ENCODE results near the gene ZNF837. TPM values are rescaled to one million over a fixed set of nuclear protein-coding genes. Genes with fewer than 3 reads are reported as not detected.
A peak's percentile ranks its signal among the peaks of the same experiment; 100 is the strongest.
"Not testable (repeated sequence)": the region's sequence is repeated elsewhere in the genome, so short reads cannot be mapped to it uniquely, and the experiment has no call there.

The ZNF837 gene
- 1 to 10 TPM; 2.4 to 2.5 TPM for total RNA-seq
- long read RNA-seq, partial matches to known transcripts, result 1 of 3 reads
- long read RNA-seq, other reads (novel, unspliced or antisense), result 0 of 3 reads

DNA sequence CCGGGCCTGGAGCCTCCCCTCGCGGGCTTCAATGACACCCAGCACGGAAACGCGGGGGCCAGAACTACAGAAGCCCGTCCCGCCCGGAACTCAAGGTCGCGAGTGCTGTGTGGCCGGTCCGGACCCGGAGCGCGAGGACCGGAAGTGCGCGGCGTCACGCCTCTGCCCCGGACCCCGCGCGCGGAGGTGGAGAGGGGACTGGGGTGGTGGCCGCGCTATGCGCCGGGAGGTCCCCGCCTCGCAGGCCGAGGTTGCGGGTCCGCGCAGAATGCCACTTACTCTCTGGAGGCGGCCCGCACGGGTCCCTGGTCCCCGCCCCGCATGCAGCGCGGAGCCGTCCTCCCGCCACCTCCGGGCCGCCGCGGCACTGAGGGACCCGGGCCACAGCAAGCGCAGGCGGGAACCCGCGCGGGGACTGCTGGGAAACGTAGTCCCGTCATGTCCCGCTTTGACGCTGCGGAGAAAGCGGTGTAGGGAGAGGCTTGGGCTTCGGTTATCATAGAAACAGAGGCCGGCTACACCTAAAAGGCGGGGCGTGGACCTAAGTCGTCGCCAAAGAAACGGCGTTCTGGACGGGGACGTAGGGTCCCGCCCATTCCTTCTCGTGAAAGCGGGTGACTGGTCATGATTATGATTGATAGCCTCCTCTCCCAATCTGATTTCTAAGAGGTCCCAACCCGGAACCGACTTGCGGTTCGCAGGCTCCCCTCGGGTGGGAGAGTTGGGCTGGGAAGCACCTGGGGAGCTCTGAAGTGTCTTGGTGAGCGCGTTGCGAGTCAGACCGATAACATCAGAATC lies at the start of gene ZNF837:
TSS of gene ZNF837 (minus strand) at position 369 of the 798 bp plus-strand sequence. CDS start 11,698 bp downstream, outside the sequence.
- ATAC-seq (peak; percentile 90), DNase-seq (peak; percentile 98 to 100)
- intact Hi-C loops (cut with DNase I, micrococcal nuclease), result no loop called here

DNA sequence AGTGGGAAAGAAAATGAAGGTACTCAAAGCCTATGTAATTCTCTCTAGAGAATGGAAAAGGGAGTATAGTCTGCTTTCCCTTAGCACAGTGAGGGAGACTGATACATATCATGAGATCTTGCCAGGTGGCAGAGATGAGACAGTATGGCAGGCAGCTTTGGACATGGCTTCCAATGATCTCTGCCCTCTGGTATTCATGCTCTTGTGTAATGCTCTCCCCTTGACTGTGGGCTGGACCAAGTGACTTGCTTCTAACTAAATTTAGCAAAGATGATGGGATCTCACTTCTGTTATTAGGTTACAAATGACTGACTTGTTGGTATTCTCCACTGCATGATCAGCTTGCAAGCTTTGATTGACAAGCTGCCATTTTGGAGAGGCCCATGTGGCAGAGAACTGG lies 48.9 kb upstream of the ZNF837 start:
- DNase-seq, result no peak
- intact Hi-C loops (cut with DNase I, micrococcal nuclease), result no loop called here
- no peak for ATAC-seq

DNA sequence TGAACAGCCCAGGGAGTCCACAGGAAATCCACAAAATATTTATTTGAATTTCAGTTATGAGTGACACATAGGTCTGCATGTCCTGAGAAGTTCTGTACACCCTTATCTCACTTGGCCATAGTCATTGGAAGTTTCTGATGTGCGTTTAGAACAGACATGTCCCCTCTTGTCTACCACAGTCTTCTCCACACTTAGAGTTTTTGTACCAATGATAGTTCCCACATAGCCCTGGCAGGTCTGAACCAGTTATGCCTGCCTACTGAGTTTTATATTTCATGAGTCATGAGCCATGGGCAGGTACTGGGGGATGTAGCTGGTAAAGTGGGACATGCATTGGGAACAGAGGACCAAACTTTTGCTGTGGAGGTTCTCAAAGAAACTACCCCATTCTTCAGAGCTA lies 47.8 kb upstream of the ZNF837 start:
- DNase-seq (no peak), ATAC-seq (no peak)
- intact Hi-C loops (cut with DNase I, micrococcal nuclease), result no loop called here

DNA sequence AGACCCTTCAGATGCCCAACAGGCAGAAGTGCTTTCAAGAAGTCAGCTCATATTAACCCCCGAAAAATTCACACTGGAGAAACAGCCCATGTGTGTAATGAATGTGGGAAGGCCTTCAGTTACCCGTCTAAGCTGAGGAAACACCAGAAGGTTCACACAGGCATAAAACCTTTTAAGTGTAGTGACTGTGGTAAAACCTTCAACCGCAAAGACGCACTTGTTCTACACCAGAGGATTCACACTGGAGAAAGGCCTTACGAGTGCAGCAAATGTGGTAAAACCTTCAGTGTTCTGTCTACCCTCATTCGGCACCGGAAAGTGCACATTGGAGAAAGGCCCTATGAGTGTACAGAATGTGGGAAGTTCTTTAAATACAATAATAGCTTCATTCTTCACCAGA lies 36.2 kb upstream of the ZNF837 start:
- DNase-seq, result no peak
- intact Hi-C loops (cut with DNase I, micrococcal nuclease), result no loop called here
- no peak for ATAC-seq

DNA sequence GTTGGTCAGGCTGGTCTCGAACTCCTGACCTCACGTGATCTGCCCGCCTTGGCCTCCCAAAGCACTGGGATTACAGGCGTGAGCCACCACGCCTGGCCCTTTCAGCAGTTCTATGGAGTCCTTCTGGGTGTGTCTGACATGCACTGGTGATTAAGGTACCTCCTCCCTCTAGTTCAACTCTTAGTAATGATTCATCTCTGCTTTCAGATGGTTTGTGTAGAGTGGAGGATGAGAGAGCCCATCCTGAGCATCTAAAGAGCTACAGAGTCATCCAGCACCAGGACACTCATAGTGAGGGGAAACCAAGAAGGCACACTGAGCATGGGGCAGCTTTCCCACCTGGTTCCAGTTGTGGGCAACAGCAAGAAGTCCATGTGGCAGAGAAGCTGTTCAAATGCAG lies 35.8 kb upstream of the ZNF837 start:
- DNase-seq (no peak), ATAC-seq (no peak)
- intact Hi-C loops (cut with DNase I, micrococcal nuclease), result no loop called here

DNA sequence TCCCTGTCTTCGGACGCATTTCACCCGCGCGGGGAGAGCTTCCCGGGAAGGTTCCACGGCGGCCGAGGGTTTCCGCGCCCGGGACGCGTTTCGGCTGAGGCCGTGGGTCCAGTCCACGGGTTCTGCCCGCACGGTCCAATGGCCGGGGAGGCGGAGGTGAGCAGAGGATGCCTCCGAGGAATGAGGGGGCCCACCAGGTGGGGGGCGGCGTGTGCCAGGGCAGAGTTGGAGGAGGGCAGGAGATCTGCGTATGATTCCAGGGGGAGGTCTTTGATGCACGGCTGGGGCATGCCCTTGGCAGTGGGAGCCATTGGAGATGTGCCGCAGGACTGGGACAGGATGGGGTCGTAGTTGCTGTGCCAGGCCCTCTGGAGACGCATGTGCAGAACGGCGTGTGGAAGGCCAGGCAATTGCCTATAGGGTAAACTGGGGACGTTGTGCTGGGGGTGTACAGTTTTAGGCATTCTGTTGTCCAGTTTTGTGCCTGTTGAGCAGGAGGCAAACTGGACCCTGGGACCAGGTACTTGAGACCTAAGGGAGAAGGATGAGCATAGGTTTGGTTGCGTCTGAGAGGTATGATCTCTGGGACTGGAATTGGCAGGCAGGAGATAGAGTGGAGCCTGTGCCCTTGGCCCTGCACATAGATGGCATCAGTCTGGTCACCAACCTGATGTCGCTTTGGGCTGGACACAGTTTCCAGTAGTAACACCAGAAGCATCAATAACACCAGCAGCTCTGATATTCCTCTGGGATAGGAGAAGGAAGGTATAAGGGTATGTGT lies 28.4 kb upstream of the ZNF837 start:
- intact Hi-C loops (cut with DNase I, micrococcal nuclease), result no loop called here
- ATAC-seq (peak; percentile 32), DNase-seq (peak in 1 of 2 donors; percentile 31)

DNA sequence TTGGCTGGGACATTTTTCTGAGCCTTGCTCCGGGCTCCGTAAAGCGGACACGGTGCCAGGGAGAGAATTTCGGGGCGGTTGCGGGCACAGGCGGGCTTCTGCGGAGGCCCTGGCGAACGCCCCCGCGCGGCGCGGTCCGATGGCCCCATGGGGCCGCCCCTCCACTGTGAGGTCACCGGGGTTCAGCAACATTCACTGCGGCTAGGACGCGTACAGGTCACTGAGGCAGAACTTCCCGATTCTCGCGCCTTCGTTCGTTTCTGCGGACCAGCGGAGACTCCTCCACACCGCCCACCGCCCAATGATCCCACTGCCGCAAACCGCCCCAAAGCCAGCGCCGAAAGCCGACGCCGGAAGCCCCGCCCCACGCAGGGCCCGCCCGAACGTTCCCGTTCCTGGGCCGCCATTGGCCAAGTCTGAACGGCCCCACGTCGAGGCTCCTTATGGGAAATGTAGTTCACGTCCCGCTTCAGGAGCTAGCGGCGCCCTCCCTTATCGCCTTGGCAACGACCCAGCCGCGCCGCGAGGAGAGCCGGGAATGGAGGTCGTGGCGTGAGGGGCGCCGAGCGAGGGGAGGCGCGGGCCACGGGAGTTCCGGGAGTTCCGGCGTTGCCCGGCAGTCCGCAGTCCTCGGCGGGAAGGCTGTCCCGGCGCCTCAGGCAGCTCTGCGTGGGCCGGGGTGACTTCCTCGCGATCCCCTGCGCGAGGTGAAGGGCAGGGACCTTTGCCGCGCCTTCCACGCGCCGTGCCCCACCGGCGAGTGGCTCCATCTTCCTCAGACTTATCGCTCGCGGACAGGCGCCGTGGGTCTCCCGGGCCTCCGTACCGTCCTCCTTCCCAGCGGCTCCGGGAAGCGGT lies 27.6 kb upstream of the ZNF837 start, which contains the start of gene ZNF584:
TSS of gene ZNF584 (plus strand) at position 498 of the 858 bp plus-strand sequence. CDS start 499 bp downstream, outside the sequence.
- intact Hi-C loops (cut with DNase I, micrococcal nuclease), result no loop called here
- ATAC-seq (peak; percentile 96), DNase-seq (peak; percentile 95 to 96)

DNA sequence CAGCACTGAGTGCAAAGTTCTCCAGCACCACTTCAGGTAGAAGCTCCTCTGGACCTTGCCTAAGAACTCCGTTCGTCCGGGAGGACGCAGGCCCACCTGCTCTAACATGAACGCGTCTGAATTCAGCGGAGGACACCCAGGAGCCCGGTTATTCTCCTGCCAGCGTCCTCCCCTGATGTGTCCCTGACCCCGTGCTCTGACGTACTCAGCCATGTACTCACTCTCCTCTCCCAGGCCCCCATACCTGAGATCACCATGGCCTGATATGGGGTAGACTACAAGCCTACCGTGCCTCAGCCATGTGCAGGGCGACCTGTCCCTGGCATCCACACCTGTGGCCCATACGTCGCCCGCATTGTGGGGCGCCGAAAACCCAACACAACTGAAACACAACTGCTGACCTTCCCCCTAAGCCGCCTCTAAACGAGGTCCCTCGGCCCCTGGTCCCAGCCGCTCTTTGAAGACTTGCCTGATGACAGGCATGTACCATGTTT lies 26.9 kb upstream of the ZNF837 start:
- peak; percentile 16 for ATAC-seq
- no peak for DNase-seq
- intact Hi-C loops (cut with DNase I, micrococcal nuclease), result no loop called here

DNA sequence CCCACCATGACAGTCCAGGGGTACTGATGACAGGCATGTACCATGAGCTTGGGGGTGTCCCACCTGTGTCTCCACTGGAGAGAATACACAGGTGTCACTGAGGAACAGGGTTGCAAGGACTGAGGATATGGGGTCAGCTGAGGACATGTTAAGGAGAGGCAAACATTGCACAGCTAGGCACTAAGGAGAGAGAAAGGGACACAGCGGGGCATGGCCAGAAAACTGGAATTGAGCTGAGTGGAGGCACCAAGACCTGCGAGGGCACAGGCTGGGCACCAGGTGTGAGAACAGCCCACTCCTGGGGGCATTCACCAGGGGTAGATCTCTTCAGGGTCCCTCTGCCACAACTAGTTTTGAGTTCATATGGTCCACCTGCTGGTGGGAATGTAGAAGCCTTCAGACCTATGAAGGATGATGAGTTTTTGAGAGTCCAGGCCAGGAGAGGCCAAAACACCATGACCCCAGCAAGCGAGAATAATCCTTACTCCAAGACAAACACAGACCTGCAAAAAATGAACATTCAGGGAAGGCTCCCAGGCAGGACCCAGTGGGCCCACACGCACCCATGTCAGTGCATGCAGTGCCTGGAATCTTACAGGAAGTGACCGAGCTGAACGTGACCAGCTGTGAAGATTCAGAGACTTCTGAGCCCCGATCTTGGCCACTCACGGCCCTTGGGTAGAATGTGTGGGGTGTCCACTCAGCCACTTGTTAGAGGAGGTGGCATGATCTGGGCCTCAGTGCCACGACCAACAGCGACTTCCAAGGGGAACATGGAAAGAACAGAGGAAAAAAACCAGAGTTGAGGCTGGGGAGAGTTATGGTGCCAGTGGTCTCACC lies 26.2 kb upstream of the ZNF837 start:
- no peak for DNase-seq
- intact Hi-C loops (cut with DNase I, micrococcal nuclease), result no loop called here
- no peak for ATAC-seq

DNA sequence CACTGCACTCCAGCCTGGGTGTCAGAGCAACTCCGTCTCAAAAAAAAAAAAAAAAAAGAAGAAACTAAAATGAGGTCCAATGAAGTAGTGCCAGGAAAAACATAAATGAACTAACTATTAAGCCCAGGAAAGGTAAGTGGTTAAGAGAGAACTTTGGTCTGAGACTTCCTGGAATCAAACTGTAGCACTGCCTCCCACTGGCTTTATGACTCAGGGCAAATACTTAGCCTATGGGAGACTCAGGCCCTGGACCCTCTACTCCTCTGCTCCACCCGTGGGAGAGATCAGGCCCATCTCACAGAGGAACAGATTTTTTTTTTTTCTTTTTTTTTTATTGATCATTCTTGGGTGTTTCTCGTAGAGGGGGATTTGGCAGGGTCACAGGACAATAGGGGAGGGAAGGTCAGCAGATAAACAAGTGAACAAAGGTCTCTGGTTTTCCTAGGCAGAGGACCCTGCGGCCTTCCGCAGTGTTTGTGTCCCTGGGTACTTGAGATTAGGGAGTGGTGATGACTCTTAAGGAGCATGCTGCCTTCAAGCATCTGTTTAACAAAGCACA lies 23.2 kb upstream of the ZNF837 start:
- intact Hi-C loops (cut with DNase I, micrococcal nuclease); ATAC-seq; DNase-seq: not testable (repeated sequence)

DNA sequence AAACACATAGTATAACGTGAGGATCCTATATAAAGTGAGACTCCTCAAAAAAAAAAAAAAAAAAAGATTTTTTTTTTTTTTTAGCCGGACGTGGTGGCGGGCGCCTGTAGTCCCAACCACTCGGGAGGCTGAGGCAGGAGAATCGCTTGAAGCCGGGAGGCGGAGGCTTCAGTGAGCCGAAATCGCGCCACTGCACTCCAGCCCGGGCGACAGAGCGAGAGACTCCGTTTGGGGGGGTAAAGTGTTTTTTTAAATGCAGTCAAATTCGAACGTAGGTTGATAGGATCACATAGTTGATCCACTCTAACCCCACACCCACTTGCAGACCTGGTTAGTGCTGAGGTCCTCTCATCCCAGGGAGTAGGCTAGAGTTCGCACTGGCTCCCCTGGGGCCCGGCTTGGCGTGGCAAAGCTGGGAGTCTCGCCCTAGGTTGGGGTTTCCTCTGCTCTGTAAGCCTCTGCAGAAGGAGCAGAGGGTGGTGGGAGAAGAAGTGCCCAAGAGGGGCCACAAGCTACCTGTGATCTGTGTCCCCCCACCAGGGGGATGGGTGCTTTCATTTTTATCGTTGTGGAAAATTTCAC lies 21.1 kb upstream of the ZNF837 start:
- ATAC-seq (peak; percentile 1), DNase-seq (no peak)
- intact Hi-C loops (cut with DNase I, micrococcal nuclease), result no loop called here

DNA sequence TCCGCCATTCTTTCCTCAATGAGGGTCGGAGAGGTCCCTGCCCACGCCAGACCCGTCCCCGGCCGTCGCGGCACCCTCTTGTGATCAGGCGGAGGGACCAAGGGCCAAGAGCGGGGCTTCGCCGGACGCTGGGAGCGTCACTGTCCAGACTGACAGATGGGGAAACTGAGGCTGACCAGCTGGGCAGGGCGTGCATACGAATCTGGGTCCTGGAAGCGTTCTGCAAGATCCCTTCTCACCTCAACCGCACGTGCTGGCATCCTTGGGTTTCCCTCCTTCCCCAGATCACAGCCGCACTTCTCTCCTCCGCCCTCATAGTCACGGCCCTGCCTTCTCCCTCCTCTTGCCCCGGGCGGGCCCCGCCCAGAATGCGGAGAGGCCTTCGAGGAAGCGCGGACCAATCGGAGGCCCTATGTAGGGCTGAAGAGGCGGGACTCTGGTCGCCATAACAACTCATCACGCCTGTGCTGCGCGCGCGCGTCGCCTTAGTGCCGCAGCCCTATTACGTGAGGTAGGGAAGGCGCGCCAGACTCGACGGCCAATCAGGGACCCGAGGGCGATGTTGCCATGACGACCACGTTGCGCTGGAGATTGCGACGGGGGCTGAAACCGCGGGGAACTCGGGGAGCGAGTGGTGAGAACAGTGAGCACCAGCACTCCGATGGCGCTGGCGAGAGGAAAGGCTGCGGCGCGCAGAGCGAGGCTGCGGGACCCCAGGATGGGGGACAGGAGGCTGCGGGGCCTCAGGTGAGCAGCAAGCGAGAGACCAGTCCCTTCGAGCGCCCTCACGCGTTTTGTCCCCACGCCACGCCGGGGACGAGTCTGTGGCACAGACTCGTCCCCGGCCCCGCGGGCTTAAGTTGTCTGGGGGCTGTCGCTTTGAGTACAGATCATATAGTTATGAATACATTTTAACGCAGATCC lies 20.3 kb upstream of the ZNF837 start:
- ATAC-seq (peak; percentile 96), DNase-seq (peak; percentile 100)
- intact Hi-C loops (cut with DNase I, micrococcal nuclease), result no loop called here

DNA sequence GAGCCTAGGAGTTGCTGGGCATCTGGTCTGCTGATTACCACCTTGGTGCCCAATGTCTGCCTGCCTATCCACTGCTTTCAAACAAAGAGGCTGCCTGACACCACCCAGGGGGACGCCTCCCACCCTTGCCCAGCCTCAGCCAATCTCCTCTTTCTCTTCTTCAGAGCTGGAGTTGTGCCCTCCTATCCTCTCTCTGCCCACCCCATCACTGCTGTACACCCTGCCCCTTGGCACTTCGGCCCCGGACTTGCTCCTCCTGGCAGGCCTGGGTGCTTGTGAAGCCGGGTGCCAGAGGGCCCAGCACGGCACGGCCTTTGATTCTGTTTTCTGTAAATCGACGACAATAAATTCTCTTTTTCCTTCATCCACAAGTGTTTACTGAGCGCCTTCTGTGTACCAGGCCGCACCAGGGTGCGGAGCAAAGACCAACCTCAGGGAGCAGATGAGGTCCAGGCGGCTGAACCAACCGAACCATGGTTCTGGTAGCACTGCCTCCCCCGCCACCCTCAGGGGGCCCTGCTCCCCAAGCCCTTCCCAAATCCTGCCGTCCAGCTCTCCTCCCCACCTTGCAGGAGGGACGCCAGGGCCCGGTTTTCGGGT lies 19.6 kb upstream of the ZNF837 start:
- DNase-seq, result no peak
- no peak for ATAC-seq

DNA sequence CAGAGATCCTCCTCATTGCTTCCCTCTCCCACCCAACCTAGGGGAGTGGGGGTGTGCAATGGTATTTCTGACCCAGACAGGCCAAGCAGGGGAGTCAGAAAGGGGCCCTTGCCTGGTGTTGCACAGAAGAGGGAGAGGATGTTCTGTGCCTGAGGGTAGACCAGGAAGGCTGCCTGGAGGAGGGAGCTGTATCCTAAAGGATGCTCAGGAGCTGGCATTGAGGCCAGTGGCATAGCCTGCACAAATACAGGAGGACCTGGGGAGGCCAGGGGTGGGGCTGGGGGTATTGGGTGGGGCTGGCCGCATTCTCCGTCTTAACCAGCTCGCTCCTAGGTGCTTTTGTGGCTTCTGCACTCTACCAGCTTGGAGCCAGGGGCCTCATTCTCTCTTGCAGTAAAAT lies 19.1 kb upstream of the ZNF837 start:
- intact Hi-C loops (cut with DNase I, micrococcal nuclease), result no loop called here
- ATAC-seq, result no peak
- DNase-seq, result no peak

More for the DNA sequence above, 19.6 kb upstream of the ZNF837 start:
- intact Hi-C loops (cut with DNase I, micrococcal nuclease), result no loop called here

DNA sequence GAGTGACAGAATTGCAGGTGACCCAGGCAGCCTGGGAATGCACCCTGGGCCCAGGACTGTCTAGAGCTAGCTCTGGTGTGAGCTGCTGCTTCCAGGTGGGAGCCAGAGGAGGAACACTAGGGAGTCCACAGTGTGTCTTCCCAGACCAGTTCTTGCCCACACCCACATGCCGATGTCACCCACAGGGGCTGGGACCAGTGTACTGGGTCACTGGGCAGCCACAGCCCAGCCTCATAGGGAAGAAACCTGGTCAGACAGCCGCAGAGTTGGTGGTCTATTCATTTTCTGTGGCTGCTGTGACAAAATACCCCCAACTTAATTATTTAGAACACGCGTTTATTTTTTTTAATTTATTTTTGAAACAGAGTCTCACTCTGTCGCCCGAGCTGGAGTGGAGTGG lies 17.7 kb upstream of the ZNF837 start:
- intact Hi-C loops (cut with DNase I, micrococcal nuclease), result no loop called here

DNA sequence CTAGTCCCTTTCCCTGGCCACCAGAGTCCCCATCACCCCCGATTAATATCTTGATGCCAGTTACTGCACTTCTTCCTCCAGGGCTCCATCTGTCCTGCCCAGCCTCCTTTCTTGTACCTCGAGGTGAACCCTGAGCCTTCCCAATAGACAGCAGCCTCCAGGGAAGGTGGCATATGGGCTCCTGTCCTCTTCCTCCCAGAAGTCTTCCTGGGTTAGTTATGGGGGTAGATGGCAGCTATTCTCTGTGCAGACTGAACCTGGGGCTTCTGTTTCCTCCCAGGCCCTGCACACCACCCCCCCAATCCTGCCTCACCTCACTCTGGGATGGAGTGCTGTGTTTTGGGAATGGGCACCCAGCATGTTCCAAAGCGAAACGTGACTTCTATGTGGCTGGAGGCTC lies 17.3 kb upstream of the ZNF837 start:
- no peak for DNase-seq
- intact Hi-C loops (cut with DNase I, micrococcal nuclease), result no loop called here
- ATAC-seq, result no peak

More for the DNA sequence above, 17.7 kb upstream of the ZNF837 start:
- ATAC-seq (no peak), DNase-seq (no peak)

Data from left colon (tissue), 2 donors.